T-helper 2 cell treated with Interferon-gamma antibody and Interleukin-4, amounts not matched to agents 100 ng/mL and 5 ng/mL, for 36 hours (primary cell): ENCODE measurements around the gene SBK2. TPM values are rescaled to one million over a fixed set of nuclear protein-coding genes. Genes with fewer than 3 reads are reported as not detected.
"Not testable (repeated sequence)": the region's sequence is repeated elsewhere in the genome, so short reads cannot be mapped to it uniquely, and the experiment has no call there.

ENCODE experiments used
- intact Hi-C: fragments of 100-400 bp; cut with micrococcal nuclease; formaldehyde crosslinking; loops from one replicate; pipeline ENCODE4 v1.15.1; 2023
- total RNA-seq: library from RNA; stranded (reverse); gene quantifications from 2 replicates; pipeline ENCODE4 v1.2.3, GENCODE V29; 2022

Gene SBK2
- not detected in 2 replicates for total RNA-seq

- intact Hi-C loops = no loop called here
These were observed at the start of gene SBK2 for GRCh38 chr19:55536951-55537740. SBK2 (minus strand) TSS chr19:55537133; CDS start chr19:55536294, 839 bp downstream.

GRCh38 chr19:55585658-55586339 is 48.9 kb upstream of the SBK2 start:
- intact Hi-C loops = loop anchor here (2.0 kb wide), 1 partner anchor 19 kb away; the partner anchor contains the start of gene ZNF865

- intact Hi-C loops = no loop called here
These were observed 47.9 kb upstream of the SBK2 start for GRCh38 chr19:55584871-55585270.

- intact Hi-C loops = not testable (repeated sequence)
These were observed 47.0 kb upstream of the SBK2 start for GRCh38 chr19:55583897-55584296.

- intact Hi-C loops = not testable (repeated sequence)
These were observed 45.4 kb upstream of the SBK2 start for GRCh38 chr19:55582284-55582683.

GRCh38 chr19:55581823-55582223 is 44.9 kb upstream of the SBK2 start:
- intact Hi-C loops = loop anchor here (2.0 kb wide), 1 partner anchor 17 kb away; the partner anchor contains the start of gene FIZ1

- intact Hi-C loops = loop anchor here (2.0 kb wide), 1 partner anchor 18 kb away; the partner anchor contains the start of gene FIZ1
These were observed 44.4 kb upstream of the SBK2 start for GRCh38 chr19:55581145-55581822.

- intact Hi-C loops = loop anchor here (1.0 to 2.0 kb wide), 2 partner anchors 18 to 44 kb away; partner anchors contain the start of genes FIZ1 and ZNF784
These were observed 43.8 kb upstream of the SBK2 start, which contains the start of gene ZNF579 for GRCh38 chr19:55580628-55581144. ZNF579 (minus strand) TSS chr19:55580848; CDS start chr19:55579639, 1,209 bp downstream.

GRCh38 chr19:55579766-55580621 is 43.1 kb upstream of the SBK2 start:
- intact Hi-C loops = loop anchor here (1.0 to 2.0 kb wide), 2 partner anchors 19 to 44 kb away; partner anchors contain the start of genes FIZ1 and ZNF784

- intact Hi-C loops = no loop called here
These were observed 42.1 kb upstream of the SBK2 start for GRCh38 chr19:55578761-55579747.

GRCh38 chr19:55578031-55578760 is 41.3 kb upstream of the SBK2 start:
- intact Hi-C loops = no loop called here

- intact Hi-C loops = no loop called here
These were observed 39.8 kb upstream of the SBK2 start for GRCh38 chr19:55576746-55577145.

- intact Hi-C loops = not testable (repeated sequence)
These were observed 37.0 kb upstream of the SBK2 start for GRCh38 chr19:55573929-55574328.

GRCh38 chr19:55569477-55569876 is 32.5 kb upstream of the SBK2 start:
- intact Hi-C loops = not testable (repeated sequence)

- intact Hi-C loops = no loop called here
These were observed 30.9 kb upstream of the SBK2 start for GRCh38 chr19:55567708-55568328.

GRCh38 chr19:55566823-55567222 is 29.9 kb upstream of the SBK2 start:
- intact Hi-C loops = no loop called here

GRCh38 chr19:55563261-55563690 is 26.3 kb upstream of the SBK2 start:
- intact Hi-C loops = no loop called here

- intact Hi-C loops = no loop called here
These were observed 22.8 kb upstream of the SBK2 start for GRCh38 chr19:55559684-55560083.
